ENCODE measurements around the gene MED23.

The MED23 gene

DNA sequence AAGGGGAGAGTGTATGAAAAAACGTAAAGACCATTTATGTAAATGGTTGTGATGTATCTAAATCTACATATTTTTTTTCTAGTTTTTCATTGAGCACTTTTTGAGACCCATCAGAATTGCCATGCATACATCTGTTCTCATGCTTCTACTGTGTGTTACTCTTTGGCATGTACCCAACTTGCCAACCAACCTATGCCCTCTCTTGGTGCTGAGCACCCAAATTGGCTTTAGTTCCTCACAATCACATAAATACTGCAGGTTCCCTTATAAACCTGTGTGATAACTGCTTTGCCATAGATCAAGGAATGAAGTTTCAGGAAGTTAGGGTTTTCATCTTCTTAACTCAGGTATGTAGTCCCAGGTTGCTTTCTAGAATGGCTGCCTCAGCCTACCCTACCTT, 16.9 kb upstream of the MED23 start:
- no peaks in the 10 kb centered on the region for H3K36me3 ChIP-seq (replicated peaks)

DNA sequence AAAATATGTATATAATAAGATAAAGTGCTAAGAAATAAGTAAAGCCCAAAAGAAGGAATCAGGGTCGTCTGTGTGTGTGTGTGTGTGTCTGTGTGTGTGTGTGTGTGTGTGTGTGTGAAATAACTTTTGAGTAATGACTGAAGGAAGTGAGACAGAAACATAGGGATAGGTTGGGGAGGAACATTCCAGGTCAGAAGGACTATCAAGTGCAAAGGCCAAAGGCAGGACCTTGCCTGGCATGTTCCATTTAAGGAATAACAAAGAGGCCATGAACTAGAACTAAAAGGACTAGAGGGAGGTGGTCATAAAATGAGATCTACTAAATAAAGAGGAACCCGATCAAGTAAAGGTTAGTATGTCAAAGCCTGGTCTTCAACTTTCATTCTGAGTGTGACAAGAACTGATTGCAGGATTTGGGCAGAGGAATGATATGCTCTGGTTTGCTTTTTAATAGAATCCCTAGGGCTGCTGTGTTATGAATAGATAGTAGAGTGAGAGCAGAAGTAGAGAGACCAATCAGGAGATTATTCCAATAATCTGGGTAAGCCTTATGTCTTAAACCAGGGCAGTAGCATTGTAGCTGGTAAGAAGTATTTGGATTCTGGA, 15.9 kb upstream of the MED23 start:
- no peak overlapping the region for H3K27ac ChIP-seq
- in situ Hi-C loops (cut with HindIII; ENCODE audit: low pct_ligation_motif_present, low sequenced_read_pairs): no loop called here

More for the DNA sequence above, 16.9 kb upstream of the MED23 start:
- Histone ChIP-seq H3K27me3 (replicated peaks) (no peaks in the 10 kb centered on the region), H3K27ac (no peak overlapping the region), H3K4me3 (ENCODE audit: low read depth, low read length) (no peak overlapping the region)
- no peak for DNase-seq
- TF ChIP-seq, protein P1, sequence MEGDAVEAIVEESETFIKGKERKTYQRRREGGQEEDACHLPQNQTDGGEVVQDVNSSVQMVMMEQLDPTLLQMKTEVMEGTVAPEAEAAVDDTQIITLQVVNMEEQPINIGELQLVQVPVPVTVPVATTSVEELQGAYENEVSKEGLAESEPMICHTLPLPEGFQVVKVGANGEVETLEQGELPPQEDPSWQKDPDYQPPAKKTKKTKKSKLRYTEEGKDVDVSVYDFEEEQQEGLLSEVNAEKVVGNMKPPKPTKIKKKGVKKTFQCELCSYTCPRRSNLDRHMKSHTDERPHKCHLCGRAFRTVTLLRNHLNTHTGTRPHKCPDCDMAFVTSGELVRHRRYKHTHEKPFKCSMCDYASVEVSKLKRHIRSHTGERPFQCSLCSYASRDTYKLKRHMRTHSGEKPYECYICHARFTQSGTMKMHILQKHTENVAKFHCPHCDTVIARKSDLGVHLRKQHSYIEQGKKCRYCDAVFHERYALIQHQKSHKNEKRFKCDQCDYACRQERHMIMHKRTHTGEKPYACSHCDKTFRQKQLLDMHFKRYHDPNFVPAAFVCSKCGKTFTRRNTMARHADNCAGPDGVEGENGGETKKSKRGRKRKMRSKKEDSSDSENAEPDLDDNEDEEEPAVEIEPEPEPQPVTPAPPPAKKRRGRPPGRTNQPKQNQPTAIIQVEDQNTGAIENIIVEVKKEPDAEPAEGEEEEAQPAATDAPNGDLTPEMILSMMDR (IDR thresholded peaks at IDR 0.05; ENCODE audit: low read depth, low read length, missing control alignments): no peak
- in situ Hi-C loops (cut with HindIII; ENCODE audit: low pct_ligation_motif_present, low sequenced_read_pairs): no loop called here

DNA sequence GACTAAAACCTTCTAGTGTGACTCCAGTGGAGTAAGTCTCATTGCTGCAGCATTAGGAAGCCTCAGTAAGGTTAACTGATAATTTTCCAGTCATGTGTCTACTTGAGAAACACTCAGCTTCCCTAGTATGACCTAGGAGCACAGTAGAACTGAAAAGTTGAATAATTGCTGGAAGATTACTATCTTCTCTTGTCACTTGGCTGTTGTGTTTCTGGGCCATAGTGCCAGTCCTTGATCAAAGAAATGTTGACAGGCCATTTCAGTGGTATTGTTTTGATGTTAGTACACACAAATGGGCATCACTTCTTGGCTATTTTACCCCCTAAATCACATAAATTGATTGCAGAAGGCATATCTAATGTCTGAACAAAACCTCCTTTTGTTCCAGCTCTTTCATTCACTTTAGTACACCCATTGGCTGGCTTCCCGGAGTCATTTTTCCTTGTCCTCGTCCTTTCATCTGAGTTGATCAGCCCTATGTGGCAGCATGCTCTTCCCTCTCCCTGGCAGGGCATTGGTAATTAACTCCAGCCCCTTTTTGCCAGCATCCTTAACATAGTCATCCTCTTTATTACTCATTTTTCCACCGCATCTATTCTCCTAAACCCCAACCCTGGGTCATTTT, 15.1 kb upstream of the MED23 start:
- no peak for DNase-seq
- Histone ChIP-seq H3K27ac (no peak overlapping the region), H3K4me3 (ENCODE audit: low read depth, low read length) (no peak overlapping the region), H3K27me3 (replicated peaks) (no peaks in the 10 kb centered on the region), H3K36me3 (replicated peaks) (no peaks in the 10 kb centered on the region)
- TF ChIP-seq, protein P1 (IDR thresholded peaks at IDR 0.05; ENCODE audit: low read depth, low read length, missing control alignments): no peak
- in situ Hi-C loops (cut with HindIII; ENCODE audit: low pct_ligation_motif_present, low sequenced_read_pairs): no loop called here

More for the DNA sequence above, 15.9 kb upstream of the MED23 start:
- no peak for DNase-seq
- TF ChIP-seq, protein P1 (IDR thresholded peaks at IDR 0.05; ENCODE audit: low read depth, low read length, missing control alignments): no peak
- Histone ChIP-seq H3K27me3 (replicated peaks) (no peaks in the 10 kb centered on the region), H3K36me3 (replicated peaks) (no peaks in the 10 kb centered on the region), H3K4me3 (ENCODE audit: low read depth, low read length) (no peak overlapping the region)

DNA sequence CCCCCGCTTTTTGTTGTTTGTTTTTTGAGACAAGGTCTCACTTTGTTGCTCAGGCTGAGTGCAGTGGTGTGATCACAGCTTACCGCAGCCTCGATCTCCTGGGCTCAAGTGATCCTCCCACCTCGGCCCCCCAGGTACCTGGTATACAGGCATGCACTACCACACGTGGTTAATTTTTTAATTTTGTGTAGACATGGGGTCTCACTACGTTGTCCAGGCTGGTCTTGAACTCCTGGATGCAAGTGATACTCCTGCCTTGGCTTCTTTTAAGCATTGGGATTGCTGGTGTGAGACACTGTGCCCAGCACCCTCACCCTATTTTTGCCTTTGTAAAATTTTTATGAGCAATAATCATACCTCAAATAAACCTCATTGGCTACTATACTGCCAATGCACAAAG, 14.5 kb upstream of the MED23 start:
- Histone ChIP-seq H3K27me3 (replicated peaks) (no peaks in the 10 kb centered on the region), H3K27ac (no peak overlapping the region), H3K4me3 (ENCODE audit: low read depth, low read length) (no peak overlapping the region), H3K36me3 (replicated peaks) (no peaks in the 10 kb centered on the region)
- in situ Hi-C loops (cut with HindIII; ENCODE audit: low pct_ligation_motif_present, low sequenced_read_pairs): no loop called here
- no peak for DNase-seq
- TF ChIP-seq, protein P1 (IDR thresholded peaks at IDR 0.05; ENCODE audit: low read depth, low read length, missing control alignments): no peak

DNA sequence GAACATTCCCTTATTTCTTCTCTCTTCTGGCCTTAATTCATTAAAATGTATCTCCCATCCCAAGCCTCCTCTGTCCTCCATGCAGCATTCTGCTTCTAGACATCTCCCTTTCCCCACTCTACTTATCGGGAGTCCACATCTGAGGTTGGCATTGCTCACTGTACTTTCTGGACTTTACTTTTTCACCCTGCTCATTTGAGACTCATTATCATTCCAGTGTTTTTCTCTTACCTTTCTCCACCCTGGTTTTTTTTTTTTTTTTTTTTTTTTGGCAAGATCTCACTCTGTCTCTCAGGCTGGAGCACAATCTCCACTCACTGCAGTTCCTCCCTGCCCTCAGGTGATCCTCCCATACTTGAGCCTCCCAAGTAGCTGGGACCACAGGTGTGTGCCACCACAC, 13.5 kb upstream of the MED23 start:
- TF ChIP-seq, protein P1 (IDR thresholded peaks at IDR 0.05; ENCODE audit: low read depth, low read length, missing control alignments): no peak
- in situ Hi-C loops (cut with HindIII; ENCODE audit: low pct_ligation_motif_present, low sequenced_read_pairs): no loop called here
- Histone ChIP-seq H3K27ac (no peak overlapping the region), H3K4me3 (ENCODE audit: low read depth, low read length) (no peak overlapping the region), H3K36me3 (replicated peaks) (no peaks in the 10 kb centered on the region), H3K27me3 (replicated peaks) (no peaks in the 10 kb centered on the region)
- DNase-seq: no peak

DNA sequence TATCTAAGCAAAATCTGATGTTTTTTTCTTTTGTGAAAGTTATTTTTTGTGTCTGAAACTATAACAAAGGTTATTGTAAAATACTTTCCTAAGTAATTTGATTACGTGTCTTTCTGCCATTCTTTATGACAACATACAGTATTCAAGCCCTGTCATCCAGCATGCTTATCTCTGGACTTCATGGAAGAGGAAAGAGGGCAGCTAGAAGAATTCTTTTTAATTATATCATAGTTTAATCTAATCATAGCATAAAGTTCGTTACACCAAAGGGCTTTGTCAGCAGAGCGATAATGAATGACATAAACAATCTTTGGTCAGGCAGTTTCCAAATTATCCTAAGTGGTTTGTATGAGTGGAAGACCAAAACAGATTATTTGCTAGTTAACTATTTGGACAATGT, 12.5 kb upstream of the MED23 start:
- Histone ChIP-seq H3K4me3 (ENCODE audit: low read depth, low read length) (no peak overlapping the region), H3K27ac (no peak overlapping the region)
- in situ Hi-C loops (cut with HindIII; ENCODE audit: low pct_ligation_motif_present, low sequenced_read_pairs): no loop called here

More for the DNA sequence above, 12.5 kb upstream of the MED23 start:
- no peak for DNase-seq
- TF ChIP-seq, protein P1 (IDR thresholded peaks at IDR 0.05; ENCODE audit: low read depth, low read length, missing control alignments): no peak
- no peaks in the 10 kb centered on the region for H3K36me3 ChIP-seq (replicated peaks)
- no peaks in the 10 kb centered on the region for H3K27me3 ChIP-seq (replicated peaks)
